GM19452 (cell line): ENCODE results near the gene CHST15.
"Not testable (repeated sequence)": the region's sequence is repeated elsewhere in the genome, so short reads cannot be mapped to it uniquely, and the experiment has no call there.

Source experiments
- ATAC-seq: cut with Tn5 transposase; IDR thresholded peaks from one replicate; pipeline ENCODE4 v1.9.1; 2021; ENCODE audit not compliant: unreplicated experiment

Gene CHST15

DNA sequence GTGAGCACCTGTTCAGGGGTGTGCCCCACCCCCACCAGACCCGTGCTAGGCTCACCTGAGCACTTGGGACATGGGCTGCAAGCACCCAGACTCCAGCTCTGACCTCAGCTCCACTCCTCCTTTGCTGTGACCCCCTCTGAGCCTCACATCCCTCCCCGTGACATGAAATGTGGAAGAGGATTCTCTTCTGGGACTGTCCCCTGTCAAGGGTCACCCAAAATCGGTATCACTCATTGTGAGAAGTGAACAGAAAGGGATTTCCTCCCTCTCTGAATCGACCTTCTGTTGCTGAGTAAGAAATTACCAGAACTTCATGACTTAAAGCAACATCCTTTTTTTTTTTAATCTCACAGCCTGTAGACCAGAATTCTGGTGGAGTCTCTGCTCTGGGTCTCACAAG lies 6.2 kb upstream of the CHST15 start:
- peak; percentile 66 for ATAC-seq

DNA sequence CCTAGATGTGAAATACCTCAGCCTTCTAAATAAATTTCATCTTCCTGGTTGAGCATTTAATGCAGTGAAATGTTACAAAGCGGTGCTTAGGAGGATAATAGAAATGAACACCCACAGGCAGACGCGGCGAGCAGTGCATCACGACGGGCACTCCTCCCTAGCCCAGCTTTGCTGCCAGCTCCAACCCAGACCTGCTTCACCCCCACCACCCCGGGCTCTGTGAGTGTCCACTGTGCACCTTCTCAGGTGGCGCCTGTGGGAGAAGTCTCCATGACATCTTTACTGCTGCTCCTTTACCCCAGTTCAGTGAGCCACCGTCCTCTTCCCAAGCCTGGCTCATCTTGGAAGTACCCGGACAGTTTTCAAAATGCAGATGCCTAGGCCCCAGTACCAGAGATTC lies 5.2 kb upstream of the CHST15 start:
- no peak for ATAC-seq

DNA sequence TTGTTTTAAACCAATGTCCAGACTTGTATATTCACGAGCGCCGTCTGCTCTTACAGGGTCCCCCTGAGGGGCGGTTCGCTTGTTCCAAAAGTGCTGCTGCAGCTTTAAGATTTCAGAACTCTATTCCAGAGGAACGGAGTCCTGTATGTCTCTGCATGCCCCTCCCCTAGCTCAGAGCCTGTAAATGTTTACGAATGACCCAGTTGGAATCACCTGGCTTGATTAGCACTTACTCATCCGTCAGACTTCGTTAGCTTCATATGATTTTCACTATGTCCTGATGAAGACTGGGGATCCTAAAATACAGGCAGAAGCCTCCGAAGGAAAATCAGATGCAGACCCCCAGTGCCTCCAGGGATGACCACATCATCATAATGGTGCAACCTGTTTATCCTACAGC lies 4.5 kb upstream of the CHST15 start:
- no peak for ATAC-seq

DNA sequence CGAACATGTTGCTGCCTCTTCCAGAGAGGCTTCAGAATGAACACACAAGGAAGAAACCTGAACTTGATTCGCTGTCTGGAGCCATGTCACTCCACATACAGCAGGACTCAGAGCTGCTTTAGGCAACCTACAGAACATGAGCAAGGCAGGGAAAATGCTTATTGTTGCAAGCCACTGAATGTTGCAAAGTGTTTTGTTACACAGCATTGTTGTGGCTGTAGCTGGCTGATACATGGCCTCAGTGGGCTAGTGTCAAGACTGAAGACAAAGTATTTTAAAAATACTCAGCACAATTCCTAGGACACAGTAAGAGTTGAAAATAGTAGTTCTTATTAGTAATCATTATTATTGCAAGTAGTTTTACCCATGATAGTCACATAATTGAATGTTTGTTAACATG lies 3.1 kb upstream of the CHST15 start:
- no peak for ATAC-seq

DNA sequence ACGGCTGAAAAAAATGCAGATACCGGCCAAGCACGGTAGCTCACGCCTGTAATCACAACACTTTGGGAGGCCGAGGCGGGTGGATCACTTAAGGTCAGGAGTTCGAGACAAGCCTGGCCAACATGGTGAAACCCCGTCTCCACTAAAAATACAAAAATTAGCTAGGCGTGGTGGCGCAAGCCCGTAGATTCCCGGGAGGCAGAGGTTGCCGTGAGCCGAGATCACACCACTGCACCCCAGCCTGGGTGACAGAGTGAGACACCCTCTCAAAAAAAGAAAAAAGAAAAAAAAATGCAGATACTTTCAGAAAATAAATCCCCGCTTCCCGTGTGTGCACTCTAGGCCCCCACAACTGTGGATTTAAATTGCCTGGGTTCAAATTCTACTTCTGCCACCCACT lies 2.4 kb upstream of the CHST15 start:
- ATAC-seq = not testable (repeated sequence)

DNA sequence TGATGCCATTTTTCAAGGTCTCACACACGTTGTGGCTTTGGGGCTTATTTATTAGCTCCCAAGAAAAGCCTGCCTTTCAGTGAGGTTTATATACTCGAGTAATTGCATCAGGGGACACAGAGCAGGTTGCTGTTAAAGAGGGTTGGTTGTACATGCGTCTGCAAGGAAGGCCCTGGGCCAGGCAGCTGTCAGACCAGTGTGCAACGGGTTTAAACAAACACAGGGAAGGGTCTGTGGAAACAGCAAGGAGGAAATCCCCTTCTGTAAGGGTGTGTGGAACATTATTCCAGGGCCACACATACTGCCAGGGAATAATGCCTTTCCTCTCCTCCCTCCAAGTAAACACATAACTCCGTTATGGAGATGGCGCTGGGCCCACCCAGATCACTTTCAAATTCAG lies 1.7 kb upstream of the CHST15 start:
- ATAC-seq = no peak

DNA sequence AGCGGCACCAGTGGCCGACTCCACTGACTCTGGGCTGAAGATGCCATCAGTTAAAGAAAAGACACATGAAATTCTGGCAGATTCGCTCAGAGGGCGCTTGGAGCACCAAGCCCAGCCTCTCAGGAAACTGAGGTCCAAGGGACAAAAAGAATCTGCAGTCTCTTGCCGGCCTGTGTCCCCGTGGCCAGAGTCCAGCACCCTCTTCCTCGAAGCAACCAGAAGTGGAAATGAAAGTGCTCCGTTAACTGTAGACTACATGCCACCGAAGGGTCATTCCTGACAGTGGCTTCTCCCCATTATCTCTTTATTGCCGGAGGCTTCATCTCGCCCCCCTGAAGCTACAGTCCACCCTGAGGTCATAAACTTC lies 1.0 kb upstream of the CHST15 start:
- no peak for ATAC-seq

DNA sequence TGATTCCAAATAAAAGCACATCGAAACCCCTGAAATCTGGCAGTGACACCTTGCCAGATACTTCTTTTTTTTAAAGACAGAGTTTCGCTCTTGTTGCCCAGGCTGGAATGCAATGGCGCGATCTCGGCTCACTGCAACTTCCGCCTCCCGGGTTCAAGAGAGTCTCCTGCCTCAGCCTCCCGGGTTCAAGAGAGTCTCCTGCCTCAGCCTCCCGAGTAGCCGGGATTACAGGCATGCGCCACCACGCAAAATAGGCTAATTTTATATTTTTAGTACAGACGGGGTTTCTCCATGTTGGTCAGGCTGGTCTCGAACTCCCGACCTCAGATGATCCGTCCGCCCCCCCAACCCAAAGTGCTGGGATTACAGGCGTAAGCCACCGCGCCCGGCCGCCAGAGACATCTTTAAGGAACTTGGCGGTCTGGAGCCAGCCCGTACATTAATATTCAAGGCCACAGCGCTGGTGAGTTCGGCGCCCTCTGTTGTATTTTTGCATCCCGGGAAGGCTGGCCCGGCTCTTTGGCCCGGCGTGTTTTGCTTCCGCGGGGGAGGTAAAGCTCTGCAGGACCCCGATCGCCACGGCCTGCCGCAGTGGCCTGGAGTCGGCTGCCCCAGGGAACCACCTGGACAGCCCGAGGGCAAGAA lies 498 bp upstream of the CHST15 start:
- not testable (repeated sequence) for ATAC-seq

DNA sequence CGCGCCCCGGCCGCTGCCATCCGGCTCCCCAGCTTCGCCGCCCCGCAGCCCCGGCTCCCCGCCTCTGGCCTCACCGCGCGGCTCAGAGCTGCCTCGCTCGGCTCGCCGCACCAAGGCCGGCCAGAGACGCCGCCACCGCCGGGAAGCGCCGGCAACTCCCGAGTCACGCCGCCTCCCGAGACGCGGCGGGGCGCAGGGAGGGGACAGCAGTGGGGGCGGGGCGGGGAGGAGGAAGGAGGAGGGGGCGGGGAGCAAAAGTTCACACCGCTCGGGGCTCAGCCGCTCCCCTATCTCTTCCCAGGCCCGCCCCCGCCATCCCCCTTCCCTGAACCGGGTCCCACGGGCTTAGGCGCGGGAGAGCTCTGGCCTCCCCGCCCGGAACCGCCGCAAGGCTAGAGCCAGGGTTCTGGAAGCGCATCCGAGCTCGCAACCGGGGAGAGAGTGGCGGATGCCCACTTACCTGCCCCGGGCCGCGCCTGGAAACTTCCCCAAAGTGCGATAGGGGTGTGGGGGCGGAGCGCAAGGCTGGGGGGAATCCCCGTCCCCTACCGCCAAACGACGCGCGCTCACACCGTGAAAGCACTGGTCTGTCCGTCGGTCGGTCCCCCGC lies 1.0 kb downstream of the CHST15 start:
- no peak for ATAC-seq

DNA sequence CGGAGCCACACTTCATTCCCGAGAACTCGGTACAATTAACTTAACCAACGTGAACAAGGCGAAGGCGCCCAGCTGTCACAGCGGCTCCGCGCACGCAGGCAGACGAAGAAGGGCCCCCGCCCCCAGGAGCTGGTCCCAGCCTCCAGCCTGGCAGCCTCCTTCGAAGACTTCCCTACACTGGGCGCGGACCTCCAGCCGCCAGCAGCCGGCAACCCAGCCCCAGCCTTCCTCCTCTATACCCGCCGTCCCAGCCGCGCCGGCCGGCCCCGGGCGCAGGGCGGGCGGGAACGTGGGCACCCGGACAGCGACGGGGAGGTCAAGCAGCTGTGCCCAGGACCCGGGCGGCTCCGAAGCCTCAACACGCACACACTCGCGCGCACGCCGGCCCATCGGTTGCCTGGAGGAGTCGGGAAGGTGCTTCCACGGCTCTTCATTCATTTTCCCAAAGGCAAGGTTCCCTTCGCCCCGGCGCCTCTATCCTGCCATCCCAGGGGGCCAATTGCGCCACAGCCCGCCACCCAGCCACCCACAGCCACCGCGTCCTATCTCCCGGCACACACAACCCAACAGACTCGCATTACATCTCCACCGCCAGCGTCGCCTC lies 1.6 kb downstream of the CHST15 start:
- no peak for ATAC-seq

DNA sequence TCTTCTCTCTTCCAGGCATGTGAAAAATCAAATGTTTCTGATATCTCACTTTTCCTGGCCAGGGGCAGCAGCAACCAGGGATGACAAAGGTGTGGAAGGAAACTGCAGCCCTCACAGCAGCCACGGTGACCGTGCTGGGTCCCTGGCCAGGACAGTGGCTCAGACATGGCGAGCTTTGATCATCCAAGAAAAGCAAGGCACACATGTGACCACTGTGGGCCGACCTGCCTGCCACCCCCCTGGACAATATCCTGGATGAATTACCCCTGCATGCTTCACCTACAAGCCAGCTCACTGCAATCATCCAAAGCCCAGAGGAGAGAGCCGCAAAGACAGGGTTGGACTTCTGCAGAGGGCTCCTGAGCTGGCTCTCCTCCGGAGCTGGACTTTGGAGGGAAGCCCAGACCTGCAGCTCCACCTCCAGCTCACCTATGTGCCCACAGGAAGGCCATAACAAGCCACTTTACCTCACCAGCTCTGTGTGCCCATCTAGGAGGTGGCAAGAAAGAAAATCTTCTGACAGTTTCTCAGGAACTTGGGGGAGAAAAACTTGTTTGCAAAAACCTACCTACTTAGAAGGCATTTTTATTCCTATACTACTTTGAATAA lies 2.7 kb downstream of the CHST15 start:
- ATAC-seq = no peak

DNA sequence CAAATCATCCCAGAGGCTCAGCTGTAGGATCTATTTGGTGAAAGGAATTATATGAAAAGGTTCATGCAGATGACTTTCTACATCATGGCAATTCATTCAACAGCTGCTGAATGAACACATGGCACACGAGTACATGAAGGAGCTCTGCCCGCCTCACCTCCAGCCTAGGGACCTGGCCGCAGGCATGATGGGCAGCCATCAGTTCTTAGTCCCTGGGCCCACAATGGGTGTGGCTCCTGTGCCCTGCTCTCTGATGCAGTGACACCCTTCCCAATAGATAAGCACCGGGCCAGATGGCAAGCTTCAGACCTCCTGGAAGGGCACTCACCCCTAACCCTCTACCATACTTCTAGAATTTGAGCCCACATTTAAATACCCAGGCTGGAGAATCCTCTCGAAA lies 3.5 kb downstream of the CHST15 start:
- no peak for ATAC-seq

DNA sequence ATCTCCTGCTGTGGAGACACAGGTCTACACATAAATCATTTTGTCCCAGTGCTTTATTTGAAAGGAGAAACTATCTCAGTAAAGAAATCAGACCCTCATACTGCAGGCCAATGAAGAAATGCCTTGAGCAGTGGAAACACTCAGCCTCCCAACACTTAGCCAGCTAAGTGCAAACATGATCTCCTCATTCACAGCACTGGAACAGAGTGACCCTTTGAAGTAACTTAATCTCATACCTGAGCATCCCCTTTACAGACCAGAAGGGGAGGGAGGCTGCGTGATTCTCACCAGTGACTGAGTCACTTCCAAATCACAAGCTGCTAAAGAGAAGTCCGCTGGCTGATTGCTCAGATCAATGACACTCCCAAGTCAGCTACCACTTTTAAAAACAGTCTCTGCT lies 4.5 kb downstream of the CHST15 start:
- ATAC-seq = no peak

DNA sequence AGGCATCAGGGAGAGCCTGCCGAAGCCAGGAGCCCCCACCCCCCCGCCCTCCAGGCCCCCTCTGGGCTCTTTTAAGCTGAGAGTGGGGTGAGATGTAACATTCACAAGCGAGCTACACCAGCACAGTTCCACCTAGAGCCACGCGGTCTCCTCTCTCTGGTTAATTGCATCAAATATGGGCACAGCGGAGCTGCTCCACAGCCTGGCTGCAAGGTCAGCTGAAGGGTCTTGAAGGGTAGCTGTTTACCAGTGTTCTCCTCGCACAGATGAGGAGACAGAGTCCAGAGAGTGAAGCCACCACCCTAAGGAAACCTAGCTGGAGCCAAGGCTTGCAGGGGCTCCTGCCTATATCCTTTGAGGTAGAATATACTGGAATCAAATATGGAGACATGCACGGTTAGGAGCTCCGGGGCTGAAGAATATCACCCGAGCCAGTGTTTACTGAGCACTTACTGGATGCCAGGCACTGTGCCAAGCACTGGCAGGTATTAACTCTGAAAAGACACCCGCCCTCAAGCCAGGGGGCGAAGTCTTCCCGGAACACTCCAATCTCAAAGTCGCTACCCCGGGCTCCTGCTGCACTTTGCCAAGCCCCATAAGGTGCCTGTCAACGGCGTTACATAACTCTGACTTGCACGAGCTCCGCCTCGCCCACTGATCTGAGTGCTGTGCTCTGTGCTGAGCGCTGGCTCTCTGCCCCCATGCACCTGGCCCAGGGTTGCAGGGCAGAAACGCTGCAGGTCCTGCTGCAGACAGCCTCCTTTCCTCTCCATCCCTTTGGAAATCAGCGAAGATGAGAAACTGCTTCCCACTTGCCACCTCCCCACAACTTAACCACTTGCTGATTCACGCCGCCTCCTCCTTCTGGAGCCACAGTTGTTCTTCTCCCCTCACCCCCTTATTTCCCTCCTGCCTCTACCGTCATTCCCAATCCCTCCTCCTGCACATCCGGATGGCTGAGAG lies 5.4 kb downstream of the CHST15 start:
- no peak for ATAC-seq

DNA sequence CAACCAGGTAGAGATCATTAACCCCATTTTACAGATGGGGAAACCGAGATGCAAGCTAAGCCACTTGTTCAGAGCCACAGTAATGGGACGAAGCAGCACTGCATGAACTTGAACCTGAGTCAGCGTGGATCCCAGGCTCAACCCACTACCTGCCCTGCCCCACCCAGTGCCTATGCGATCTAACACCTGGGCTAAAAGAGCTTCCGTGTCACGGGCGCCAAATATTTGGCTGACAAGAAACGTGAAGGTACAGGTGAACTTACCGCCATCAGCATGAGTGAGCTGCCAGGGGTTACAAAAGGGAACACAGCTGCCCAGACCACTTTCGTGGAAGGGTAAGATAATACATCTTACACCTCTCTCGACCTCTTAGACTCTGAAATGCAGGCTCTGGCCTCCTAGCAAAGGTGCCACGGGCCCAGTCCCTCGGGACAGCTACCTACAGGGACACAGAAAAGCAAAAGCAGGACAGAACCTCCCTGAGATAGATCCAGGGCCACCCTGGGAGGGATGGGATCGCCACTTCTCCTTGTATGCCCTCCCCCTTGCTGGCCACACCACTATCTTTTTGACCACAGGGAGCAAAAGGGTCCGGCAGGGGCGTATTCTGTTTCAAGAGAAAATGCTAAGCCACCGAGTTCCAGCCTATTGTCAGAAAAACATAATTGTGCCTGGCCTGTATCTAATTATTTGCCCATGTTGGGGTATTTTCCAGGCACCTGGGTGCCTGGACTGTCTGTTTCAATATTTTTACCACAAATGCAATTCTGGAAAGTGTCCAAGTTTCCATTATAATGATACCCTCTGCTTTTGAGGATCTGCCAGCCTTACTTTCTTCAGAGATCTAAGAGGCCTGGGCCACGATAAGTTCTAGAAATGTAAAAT lies 6.4 kb downstream of the CHST15 start:
- no peak for ATAC-seq

DNA sequence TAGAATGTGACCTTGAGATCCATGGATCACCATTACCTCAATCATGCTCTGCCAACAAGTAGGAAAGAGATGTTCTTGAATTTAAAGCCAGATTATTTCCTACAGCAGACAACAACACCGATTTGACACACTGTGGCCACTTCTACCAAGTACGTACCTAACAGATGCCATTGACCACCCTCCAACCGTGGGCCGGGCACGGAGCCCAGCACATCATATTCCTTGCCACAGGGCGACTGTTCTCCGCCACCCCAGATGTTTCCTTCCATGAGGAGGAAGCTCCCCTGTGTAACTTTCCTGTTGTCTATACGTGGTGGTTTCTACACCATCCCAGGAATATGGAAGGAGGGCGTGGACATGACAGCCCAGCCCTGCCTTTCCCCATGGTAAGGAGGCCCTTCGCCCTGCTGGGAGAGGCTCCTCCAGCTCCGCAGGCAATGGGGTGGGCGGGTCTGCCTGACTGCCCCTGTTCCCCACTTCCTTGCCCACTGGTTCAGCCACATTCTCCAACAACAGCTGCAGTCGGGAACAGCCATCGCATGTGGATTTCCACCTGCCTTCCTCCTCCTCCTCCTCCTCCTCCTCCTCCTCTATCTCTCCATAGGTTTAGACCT lies 7.2 kb downstream of the CHST15 start:
- ATAC-seq = no peak

DNA sequence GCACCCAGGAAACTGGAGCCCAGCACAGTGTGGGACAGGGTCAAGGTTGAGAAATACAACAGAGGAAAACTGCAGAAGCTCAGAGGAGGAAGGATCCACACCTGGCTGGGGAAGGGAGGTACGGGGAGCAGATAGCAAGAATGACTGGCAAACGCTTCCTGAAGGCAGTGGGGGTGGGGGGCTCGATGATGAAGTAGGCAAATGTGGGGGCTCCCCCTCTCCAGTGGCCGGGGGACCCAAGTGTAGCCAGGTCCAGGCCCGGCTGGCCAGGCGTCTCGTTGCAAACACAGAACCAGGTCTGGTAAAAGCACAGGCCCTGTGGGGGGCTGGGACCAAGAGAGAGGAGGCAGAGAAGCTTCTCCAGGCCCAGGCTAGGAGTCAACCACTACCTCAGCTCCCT lies 7.7 kb downstream of the CHST15 start:
- no peak for ATAC-seq

DNA sequence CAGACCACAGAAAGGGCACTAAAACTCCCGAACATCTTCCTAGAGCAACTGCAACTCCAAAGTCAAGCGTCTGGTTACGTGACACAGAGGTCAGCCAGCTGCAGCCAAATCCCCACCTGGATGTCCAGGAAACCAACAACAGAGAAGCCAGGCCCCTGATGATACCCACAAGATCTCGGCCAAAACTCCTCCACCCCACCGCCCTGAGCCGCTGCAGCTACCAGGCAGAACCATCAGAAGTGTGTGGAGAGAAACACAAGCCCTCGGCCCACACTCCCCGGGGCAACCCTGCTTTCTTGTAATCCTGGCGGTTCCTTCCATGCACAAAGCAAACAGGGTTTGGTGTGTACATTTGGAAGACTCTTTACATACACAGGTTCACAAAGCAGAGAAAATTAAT lies 8.7 kb downstream of the CHST15 start:
- no peak for ATAC-seq

DNA sequence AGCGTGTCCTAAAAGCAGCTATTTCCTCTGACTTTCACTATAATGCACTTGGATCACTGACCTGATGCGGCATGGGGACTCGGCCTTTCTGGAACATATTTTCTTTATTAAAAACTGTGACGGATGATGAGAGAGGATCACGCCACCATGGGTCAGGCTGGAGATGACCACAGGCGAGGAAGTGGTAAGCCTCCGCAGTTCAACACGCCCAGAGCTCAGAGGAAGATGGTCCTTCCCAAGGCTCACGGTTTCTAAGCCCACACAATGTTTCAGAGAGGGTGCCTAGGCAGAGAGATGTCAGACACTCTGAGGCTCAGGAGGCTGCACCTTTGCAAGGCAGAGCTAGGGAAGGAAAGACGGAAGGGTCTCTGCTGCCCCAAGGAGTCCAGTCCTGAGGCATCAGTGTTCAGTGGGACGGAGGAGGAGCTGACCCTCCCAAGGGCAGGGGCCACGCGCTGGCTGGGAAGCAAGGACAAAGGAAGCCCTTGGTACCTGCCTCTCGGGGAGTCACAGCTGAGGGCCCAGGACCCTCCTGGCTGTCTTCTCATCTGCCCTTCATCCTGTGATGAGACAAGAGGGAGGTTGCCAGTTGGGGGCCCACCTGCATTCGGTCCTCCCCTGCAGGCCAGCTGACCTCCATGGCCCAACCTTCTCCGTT lies 9.5 kb downstream of the CHST15 start:
- no peak for ATAC-seq
